ENCODE measurements around the gene TMEM191C. TPM values are rescaled to one million over a fixed set of nuclear protein-coding genes. Genes with fewer than 3 reads are reported as not detected.
"Not testable (repeated sequence)": the region's sequence is repeated elsewhere in the genome, so short reads cannot be mapped to it uniquely, and the experiment has no call there.

The TMEM191C gene
- total RNA-seq, 6 experiments from 2014 or later, result 0.12 to 1.4 (median 0.66) TPM

GRCh38 chr22:21450858-21451353 lies 16.3 kb upstream of the TMEM191C start:
- ATAC-seq (no peak), DNase-seq (peak in 1 of 3 donors; percentile 37)
- no peak overlapping the region for H3K27ac ChIP-seq
- no peak overlapping the region for H3K4me3 ChIP-seq
- H3K36me3 ChIP-seq, result peaks cover 0 to 4% (median under 1%) of the 10 kb centered on the region in 4 donors
- no peaks in the 10 kb centered on the region for H3K9me3 ChIP-seq
- TF ChIP-seq POLR2A (IDR thresholded peaks at IDR 0.05) (no peak), CTCF (IDR thresholded peaks at IDR 0.05) (no peak)
- intact Hi-C loops (cut with DNase I), result no loop called here
- WGBS (ENCODE audit: insufficient coverage, low coverage, low lambda C conversion rate, missing lambda C conversion rate), result 81% methylated on average over 6 of the region's 9 CpGs
- no peaks in the 10 kb centered on the region for H3K27me3 ChIP-seq
- peaks cover 0 to 11% (median 4%) of the 10 kb centered on the region in 4 donors for H3K4me1 ChIP-seq

GRCh38 chr22:21451545-21452520 lies 15.4 kb upstream of the TMEM191C start:
- intact Hi-C loops (cut with DNase I), result no loop called here
- Histone ChIP-seq H3K4me3 (no peak overlapping the region), H3K4me1 (peaks cover 0 to 20% (median 8%) of the 10 kb centered on the region in 4 donors), H3K27ac (no peak overlapping the region), H3K9me3 (no peaks in the 10 kb centered on the region), H3K27me3 (no peaks in the 10 kb centered on the region), H3K36me3 (no peaks in the 10 kb centered on the region)
- DNase-seq (peak in 1 of 3 donors; percentile 27), ATAC-seq (no peak)
- no peak for TF ChIP-seq POLR2A (IDR thresholded peaks at IDR 0.05)
- TF ChIP-seq CTCF (IDR thresholded peaks at IDR 0.05), result no peak
- WGBS (ENCODE audit: insufficient coverage, low coverage, low lambda C conversion rate, missing lambda C conversion rate), result 74% methylated on average over 5 of the region's 7 CpGs

GRCh38 chr22:21452666-21453065 lies 14.5 kb upstream of the TMEM191C start:
- ATAC-seq; H3K27ac ChIP-seq; DNase-seq; H3K27me3 ChIP-seq; H3K9me3 ChIP-seq; H3K36me3 ChIP-seq; intact Hi-C loops (cut with DNase I); H3K4me3 ChIP-seq: not testable (repeated sequence)
- WGBS (ENCODE audit: insufficient coverage, low coverage, low lambda C conversion rate, missing lambda C conversion rate), result 95% methylated on average over 4 of the region's 4 CpGs
- peaks cover 0 to 28% (median 12%) of the 10 kb centered on the region in 4 donors for H3K4me1 ChIP-seq

- DNase-seq; H3K4me3 ChIP-seq; H3K36me3 ChIP-seq; H3K9me3 ChIP-seq; intact Hi-C loops (cut with DNase I); ATAC-seq; H3K27ac ChIP-seq; H3K27me3 ChIP-seq: not testable (repeated sequence)
- 91% methylated on average over 8 of the region's 9 CpGs for WGBS (ENCODE audit: insufficient coverage, low coverage, low lambda C conversion rate, missing lambda C conversion rate)
- H3K4me1 ChIP-seq, result peaks cover 0 to 32% (median 14%) of the 10 kb centered on the region in 4 donors
Measured at GRCh38 chr22:21454998-21455333, 12.2 kb upstream of the TMEM191C start.

- Histone ChIP-seq H3K9me3 (no peaks in the 10 kb centered on the region), H3K27ac (peak overlapping the region in 1 of 3 donors; percentile 55), H3K36me3 (no peaks in the 10 kb centered on the region), H3K4me3 (no peak overlapping the region), H3K27me3 (no peaks in the 10 kb centered on the region), H3K4me1 (peaks cover 0 to 32% (median 14%) of the 10 kb centered on the region in 4 donors)
- TF ChIP-seq CTCF (IDR thresholded peaks at IDR 0.05) (no peak), POLR2A (IDR thresholded peaks at IDR 0.05) (no peak)
- 100% methylated on average over 1 of the region's 19 CpGs for WGBS (ENCODE audit: insufficient coverage, low coverage, low lambda C conversion rate, missing lambda C conversion rate)
- intact Hi-C loops (cut with DNase I), result no loop called here
- DNase-seq, result peak in 1 of 3 donors; percentile 41
- ATAC-seq, result no peak
Measured at GRCh38 chr22:21455334-21456089, 11.7 kb upstream of the TMEM191C start.
